Tibial nerve (tissue), 4 donors: ENCODE data around the gene KCNJ11. TPM values are rescaled to one million over a fixed set of nuclear protein-coding genes. Genes with fewer than 3 reads are reported as not detected.

Source experiments
- DNase-seq, 2 donors: peaks; one replicate each; pipeline ENCODE4 v3.0.0-alpha.2; 2019; ENCODE audit warnings: low spot score in 2 of 2
- H3K27ac ChIP-seq, 4 donors: fragments of 200-600 bp; sonication (generic) in 3 of 4; one replicate each; pipeline ENCODE4 v1.5.1; 2017 to 2019; ENCODE audit warnings: mild to moderate bottlenecking in 1 of 4
- H3K27me3 ChIP-seq, 2 donors: fragments of 200-600 bp; sonication (generic) in 1 of 2; one replicate each; pipeline versions ENCODE4 v1.5.1 to v1.6.0; 2017 to 2019
- H3K36me3 ChIP-seq, 3 donors: fragments of 200-600 bp; sonication (generic); one replicate each; pipeline ENCODE4 v1.5.1; 2018 to 2019
- H3K4me1 ChIP-seq, 4 donors: fragments of 200-600 bp; sonication (generic) in 3 of 4; one replicate each; pipeline ENCODE4 v1.5.1; 2017 to 2019
- H3K4me3 ChIP-seq, 4 donors: fragments of 200-600 bp; sonication (generic) in 3 of 4; one replicate each; pipeline ENCODE4 v1.5.1; 2017 to 2019; ENCODE audit warnings: mild to moderate bottlenecking in 1 of 4, moderate library complexity in 1 of 4
- H3K9me3 ChIP-seq, 4 donors: fragments of 200-600 bp; sonication (generic) in 3 of 4; one replicate each; pipeline ENCODE4 v1.5.1; 2017 to 2019
- EP300 ChIP-seq, 2 donors: sonication (generic); formaldehyde crosslinking; IDR thresholded peaks; one replicate each; pipeline ENCODE4 v1.6.1; 2017; ENCODE audit warnings: antibody characterized with exemption in 2 of 2, mild to moderate bottlenecking in 1 of 2
- POLR2A ChIP-seq, 2 donors: fragments of 450-650 bp; IDR thresholded peaks; one replicate each; pipeline ENCODE4 v1.6.1; 2017; ENCODE audit warnings: antibody characterized with exemption in 2 of 2, mild to moderate bottlenecking in 2 of 2, moderate library complexity in 2 of 2
- WGBS, 2 donors: methylation state at CpG; one replicate each; pipeline ENCODE4 v1.1.5; 2018; 5-methylcytosine and 5-hydroxymethylcytosine counted together
- total RNA-seq, 4 donors: library from RNA; depleted of rRNA; stranded (reverse); fragments of >200 nt; gene quantifications; one replicate each; pipeline ENCODE4 v1.1.0, GENCODE V29; 2016
- TF ChIP-seq, protein P1 (sequence below), 5 experiments: fragments of 200-600 bp in 3 of 5; fragments of 450-650 bp in 2 of 5; sonication (generic) in 3 of 5; IDR thresholded peaks; one replicate each; pipeline ENCODE4 v1.5.1; 2016 to 2019; ENCODE audit warnings: antibody characterized with exemption in 5 of 5, mild to moderate bottlenecking in 3 of 5, moderate library complexity in 2 of 5

The KCNJ11 gene
- total RNA-seq, 4 donors from 2014 or later: 0.59 to 19.7 (median 3.5) TPM

GRCh38 chr11:17413414-17414316, 25.2 kb upstream of the KCNJ11 start:
- Histone ChIP-seq H3K4me1 (no peaks in the 10 kb centered on the region), H3K9me3 (no peaks in the 10 kb centered on the region), H3K36me3 (no peaks in the 10 kb centered on the region), H3K27ac (no peak overlapping the region), H3K4me3 (no peak overlapping the region), H3K27me3 (no peaks in the 10 kb centered on the region)
- DNase-seq: no peak
- WGBS, 2 donors: 84% methylated on average over 15 of the region's 15 CpGs
- TF ChIP-seq EP300 (IDR thresholded peaks at IDR 0.05) (no peak), POLR2A (IDR thresholded peaks at IDR 0.05) (no peak)
- TF ChIP-seq, protein P1, sequence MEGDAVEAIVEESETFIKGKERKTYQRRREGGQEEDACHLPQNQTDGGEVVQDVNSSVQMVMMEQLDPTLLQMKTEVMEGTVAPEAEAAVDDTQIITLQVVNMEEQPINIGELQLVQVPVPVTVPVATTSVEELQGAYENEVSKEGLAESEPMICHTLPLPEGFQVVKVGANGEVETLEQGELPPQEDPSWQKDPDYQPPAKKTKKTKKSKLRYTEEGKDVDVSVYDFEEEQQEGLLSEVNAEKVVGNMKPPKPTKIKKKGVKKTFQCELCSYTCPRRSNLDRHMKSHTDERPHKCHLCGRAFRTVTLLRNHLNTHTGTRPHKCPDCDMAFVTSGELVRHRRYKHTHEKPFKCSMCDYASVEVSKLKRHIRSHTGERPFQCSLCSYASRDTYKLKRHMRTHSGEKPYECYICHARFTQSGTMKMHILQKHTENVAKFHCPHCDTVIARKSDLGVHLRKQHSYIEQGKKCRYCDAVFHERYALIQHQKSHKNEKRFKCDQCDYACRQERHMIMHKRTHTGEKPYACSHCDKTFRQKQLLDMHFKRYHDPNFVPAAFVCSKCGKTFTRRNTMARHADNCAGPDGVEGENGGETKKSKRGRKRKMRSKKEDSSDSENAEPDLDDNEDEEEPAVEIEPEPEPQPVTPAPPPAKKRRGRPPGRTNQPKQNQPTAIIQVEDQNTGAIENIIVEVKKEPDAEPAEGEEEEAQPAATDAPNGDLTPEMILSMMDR (IDR thresholded peaks at IDR 0.05): no peak

GRCh38 chr11:17412488-17413180, 24.2 kb upstream of the KCNJ11 start:
- Histone ChIP-seq H3K9me3 (no peaks in the 10 kb centered on the region), H3K27ac (no peak overlapping the region), H3K36me3 (no peaks in the 10 kb centered on the region), H3K27me3 (no peaks in the 10 kb centered on the region), H3K4me3 (no peak overlapping the region), H3K4me1 (no peaks in the 10 kb centered on the region)
- WGBS, 2 donors: 71 to 73% methylated on average over 9 of the region's 9 CpGs
- DNase-seq: no peak
- TF ChIP-seq EP300 (IDR thresholded peaks at IDR 0.05) (no peak), POLR2A (IDR thresholded peaks at IDR 0.05) (no peak)
- TF ChIP-seq, protein P1 (IDR thresholded peaks at IDR 0.05): no peak

DNA sequence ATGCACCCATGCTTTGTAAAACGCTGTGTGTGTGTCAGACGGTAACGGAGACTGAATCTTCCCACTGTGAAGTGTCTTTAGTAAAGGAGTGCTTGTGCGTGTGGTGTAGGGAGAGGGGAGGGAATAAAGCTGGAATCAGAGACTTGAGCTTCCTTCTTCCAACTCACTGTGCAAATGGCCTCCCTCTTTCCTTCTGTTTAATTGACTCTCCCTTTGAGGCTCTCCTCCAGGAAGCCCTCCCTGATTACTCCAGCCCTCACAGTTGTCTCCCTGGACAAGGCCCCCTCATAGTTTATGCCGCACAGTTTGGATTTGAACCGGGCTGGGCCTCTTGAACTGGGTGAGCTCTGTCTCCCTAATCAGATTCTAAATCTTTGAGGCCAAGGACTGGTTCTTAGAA, 23.0 kb upstream of the KCNJ11 start:
- H3K9me3 ChIP-seq: no peaks in the 10 kb centered on the region
- H3K27ac ChIP-seq: no peak overlapping the region
- H3K36me3 ChIP-seq: no peaks in the 10 kb centered on the region
- no peak overlapping the region for H3K4me3 ChIP-seq
- no peak for TF ChIP-seq POLR2A (IDR thresholded peaks at IDR 0.05)
- TF ChIP-seq, protein P1 (IDR thresholded peaks at IDR 0.05): no peak
- no peak for TF ChIP-seq EP300 (IDR thresholded peaks at IDR 0.05)
- H3K27me3 ChIP-seq: no peaks in the 10 kb centered on the region
- WGBS, 2 donors: 71 to 77% methylated on average over 6 of the region's 6 CpGs
- peaks cover 0 to 2% (median 2%) of the 10 kb centered on the region in 4 donors for H3K4me1 ChIP-seq
- no peak for DNase-seq

DNA sequence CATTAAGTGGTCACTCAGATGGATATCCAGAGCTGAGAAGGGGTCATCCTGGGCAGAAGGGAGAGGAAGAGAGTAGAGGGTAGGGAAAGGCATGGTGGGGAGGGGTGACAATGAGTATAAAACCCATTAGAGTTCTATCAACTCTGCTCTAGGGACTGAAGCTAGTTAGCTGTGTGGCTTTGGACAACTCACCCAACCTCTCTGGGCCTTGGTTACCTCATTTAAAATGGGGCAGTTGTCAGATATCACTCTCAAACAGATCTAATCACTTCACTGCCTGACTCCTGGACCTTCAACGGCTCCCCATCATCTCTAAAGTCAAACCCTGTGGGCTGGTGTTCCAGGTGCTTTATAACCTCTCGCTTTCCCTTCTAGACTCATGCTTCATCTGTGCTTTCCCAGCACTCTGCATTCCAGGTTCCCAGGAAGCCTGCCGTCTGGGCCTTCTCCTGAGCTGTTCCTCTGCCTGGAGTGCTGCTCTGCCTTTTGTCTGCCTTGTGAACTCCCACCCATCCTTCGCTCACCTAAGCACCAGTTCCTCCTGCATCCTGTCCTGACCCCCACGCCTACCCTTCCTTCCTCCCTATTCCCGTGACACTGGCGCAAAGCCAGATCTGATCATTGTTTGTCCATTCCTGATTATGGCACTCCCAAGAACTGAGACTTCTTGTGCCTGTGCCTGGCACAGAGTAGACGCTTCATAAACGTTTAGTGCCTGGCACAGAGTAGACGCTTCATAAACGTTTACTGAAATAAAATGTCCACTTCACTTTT, 22.3 kb upstream of the KCNJ11 start:
- Histone ChIP-seq H3K36me3 (no peaks in the 10 kb centered on the region), H3K9me3 (no peaks in the 10 kb centered on the region), H3K27ac (no peak overlapping the region), H3K4me1 (peaks cover 0 to 9% (median 6%) of the 10 kb centered on the region in 4 donors), H3K27me3 (no peaks in the 10 kb centered on the region), H3K4me3 (no peak overlapping the region)
- DNase-seq: no peak
- TF ChIP-seq EP300 (IDR thresholded peaks at IDR 0.05) (no peak), POLR2A (IDR thresholded peaks at IDR 0.05) (no peak)
- TF ChIP-seq, protein P1 (IDR thresholded peaks at IDR 0.05): no peak
- 54 to 55% methylated on average over 11 of the region's 11 CpGs for WGBS, 2 donors
